PC-9 (cell line): Measurements from ENCODE around the gene ARHGAP22. TPM values are rescaled to one million over a fixed set of nuclear protein-coding genes. Genes with fewer than 3 reads are reported as not detected.

Experiments used
- BruUV-seq: library from RNA; stranded (reverse); fragments of 400-500 nt; replicated peaks from 2 replicates; lab custom pipeline; 2021; lab: Mats Ljungman, UMichigan
- CTCF ChIA-PET: fragments of 300-600 bp; sonication (Branson Sonifier 250); formaldehyde crosslinking; loops from one replicate; lab custom pipeline; 2022; ENCODE audit warnings: antibody characterized with exemption; lab: Charles Lee
- POLR2A ChIA-PET: fragments of 300-600 bp; sonication (Branson Sonifier 250); formaldehyde crosslinking; loops from one replicate; lab custom pipeline; 2022; ENCODE audit warnings: antibody characterized with exemption; ENCODE audit not compliant: unreplicated experiment; lab: Charles Lee
- DNase-seq, 2 experiments: peaks; one replicate each; pipeline versions ENCODE4 v3.0.0 to v3.0.0-alpha.2; 2015 to 2022; ENCODE audit warnings: mixed read lengths in 1 of 2
- H2AFZ ChIP-seq: fragments of 200-600 bp; sonication (generic); 2 replicates; pipeline ENCODE4 v1.8.1; 2017; ENCODE audit warnings: antibody characterized with exemption
- H3F3A ChIP-seq: fragments of 200-600 bp; sonication (generic); 2 replicates; pipeline ENCODE4 v1.8.1; 2017; ENCODE audit warnings: antibody characterized with exemption, mild to moderate bottlenecking, low read depth; ENCODE audit not compliant: insufficient read depth
- H3K27ac ChIP-seq: fragments of 200-600 bp; sonication (generic); 2 replicates; pipeline ENCODE4 v1.6.1; 2016; ENCODE audit warnings: mixed run types
- H3K27me3 ChIP-seq: fragments of 200-600 bp; sonication (generic); 2 replicates; pipeline ENCODE4 v1.6.1; 2016; ENCODE audit warnings: low read depth, mixed run types; ENCODE audit not compliant: insufficient read depth
- H3K36me3 ChIP-seq: fragments of 200-600 bp; sonication (generic); 2 replicates; pipeline ENCODE4 v1.6.1; 2016; ENCODE audit warnings: low read depth, mixed run types
- H3K4me1 ChIP-seq: fragments of 200-600 bp; sonication (generic); replicated peaks from 2 replicates; pipeline ENCODE4 v1.6.1; 2016; ENCODE audit warnings: mixed run types; ENCODE audit not compliant: insufficient read depth
- H3K4me2 ChIP-seq: fragments of 200-600 bp; sonication (generic); 2 replicates; pipeline ENCODE4 v1.6.1; 2017; ENCODE audit warnings: mixed run types
- H3K4me3 ChIP-seq: fragments of 200-600 bp; sonication (generic); 2 replicates; pipeline ENCODE4 v1.6.1; 2016; ENCODE audit warnings: mixed run types
- H3K79me2 ChIP-seq: fragments of 200-600 bp; sonication (generic); 2 replicates; pipeline ENCODE4 v1.6.1; 2017; ENCODE audit warnings: low read depth, mixed run types
- H3K9me2 ChIP-seq: fragments of 200-600 bp; sonication (generic); 2 replicates; pipeline ENCODE4 v1.8.1; 2017; ENCODE audit warnings: mild to moderate bottlenecking; ENCODE audit not compliant: insufficient read depth
- H3K9me3 ChIP-seq: fragments of 200-600 bp; sonication (generic); 2 replicates; pipeline ENCODE4 v1.8.1; 2016; ENCODE audit warnings: low read depth; ENCODE audit not compliant: insufficient read depth
- H4K20me1 ChIP-seq: fragments of 200-600 bp; sonication (generic); 2 replicates; pipeline ENCODE4 v1.8.1; 2017; ENCODE audit not compliant: insufficient read depth
- CTCF ChIP-seq: fragments of 200-600 bp; sonication (generic); conservative IDR thresholded peaks from 2 replicates; pipeline ENCODE4 v1.6.1; 2017; ENCODE audit warnings: mixed run types, antibody characterized with exemption, mild to moderate bottlenecking, moderate library complexity
- EZH2 ChIP-seq: fragments of 200-600 bp; sonication (generic); IDR thresholded peaks from 2 replicates; pipeline ENCODE4 v1.8.0; 2017; ENCODE audit warnings: antibody characterized with exemption, low read depth
- intact Hi-C: fragments of 100-400 bp; cut with micrococcal nuclease; formaldehyde crosslinking; loops from one replicate; pipeline ENCODE4 v1.10.0; 2022; ENCODE audit not compliant: unreplicated experiment
- total RNA-seq: library from RNA; stranded (reverse); gene quantifications from 2 replicates; pipeline ENCODE4 v1.2.3, GENCODE V29; 2021

The ARHGAP22 gene
- total RNA-seq, 1 experiment from 2014 or later, result 4.0 TPM

- intact Hi-C loops, result no loop called here
- POLR2A ChIA-PET, result no interaction called here
Observed at GRCh38 chr10:48491392-48492139, 113.3 kb downstream of the ARHGAP22 start.

GRCh38 chr10:48490946-48491345 is 113.9 kb downstream of the ARHGAP22 start:
- Histone ChIP-seq H2AFZ (no peak overlapping the region), H3K9me2 (no peaks in the 10 kb centered on the region), H3K79me2 (no peaks in the 10 kb centered on the region), H3K4me2 (no peak overlapping the region), H3K4me3 (no peak overlapping the region), H3F3A (no peaks in the 10 kb centered on the region), H4K20me1 (no peaks in the 10 kb centered on the region), H3K9me3 (no peaks in the 10 kb centered on the region), H3K4me1 (peaks cover 8% of the 10 kb centered on the region; the same call in 1 of the 2 replicates), H3K27ac (no peak overlapping the region), H3K36me3 (no peaks in the 10 kb centered on the region), H3K27me3 (no peaks in the 10 kb centered on the region)
- POLR2A ChIA-PET, result no interaction called here
- DNase-seq, result no peak
- TF ChIP-seq EZH2, result no peak
- TF ChIP-seq CTCF, result no peak
- BruUV-seq, result no TSS peak
- CTCF ChIA-PET, result interaction anchor here (0.7 kb wide), 1 partner anchor 127 kb away, joined by 3 read pairs; no protein-coding TSS in a partner anchor
- intact Hi-C loops, result no loop called here

More at GRCh38 chr10:48491392-48492139, 113.3 kb downstream of the ARHGAP22 start:
- Histone ChIP-seq H3K27me3 (no peaks in the 10 kb centered on the region), H2AFZ (no peak overlapping the region), H3K9me3 (no peaks in the 10 kb centered on the region), H3K79me2 (no peaks in the 10 kb centered on the region), H3K9me2 (no peaks in the 10 kb centered on the region), H3K36me3 (no peaks in the 10 kb centered on the region), H3K27ac (no peak overlapping the region), H3F3A (no peaks in the 10 kb centered on the region), H3K4me1 (peaks cover 8% of the 10 kb centered on the region; the same call in 1 of the 2 replicates), H4K20me1 (no peaks in the 10 kb centered on the region), H3K4me2 (no peak overlapping the region), H3K4me3 (no peak overlapping the region)
- no peak for DNase-seq
- TF ChIP-seq CTCF (no peak), EZH2 (no peak)
- no TSS peak for BruUV-seq
- CTCF ChIA-PET, result interaction anchor here (0.7 kb wide), 1 partner anchor 128 kb away, joined by 3 read pairs; no protein-coding TSS in a partner anchor

GRCh38 chr10:48490571-48490940 is 114.3 kb downstream of the ARHGAP22 start:
- Histone ChIP-seq H4K20me1 (no peaks in the 10 kb centered on the region), H3K27ac (no peak overlapping the region), H3K4me1 (peaks cover 8% of the 10 kb centered on the region; the same call in 1 of the 2 replicates), H3F3A (no peaks in the 10 kb centered on the region), H3K36me3 (no peaks in the 10 kb centered on the region), H2AFZ (no peak overlapping the region), H3K9me3 (no peaks in the 10 kb centered on the region), H3K79me2 (no peaks in the 10 kb centered on the region), H3K9me2 (no peaks in the 10 kb centered on the region), H3K27me3 (no peaks in the 10 kb centered on the region), H3K4me2 (no peak overlapping the region), H3K4me3 (no peak overlapping the region)
- TF ChIP-seq CTCF (no peak), EZH2 (no peak)
- ChIA-PET POLR2A (no interaction called here), CTCF (no interaction called here)
- no peak for DNase-seq
- intact Hi-C loops, result no loop called here
- BruUV-seq, result no TSS peak
